ENCODE results near the gene PON3.

PON3 gene

GRCh38 chr7:95367606-95368005 lies 28.6 kb downstream of the PON3 start (continued):
- TF ChIP-seq ZSCAN5A (tag by site-specific recombination; IDR thresholded peaks at IDR 0.05): no peak
- TF ChIP-seq YY2 (tag by site-specific recombination; IDR thresholded peaks at IDR 0.05): no peak

- no peaks in the 10 kb centered on the region for H3K4me1 ChIP-seq (ENCODE audit: control insufficient read depth, insufficient read depth, low read length)
- no peaks in the 10 kb centered on the region for H3K9me3 ChIP-seq (ENCODE audit: control insufficient read depth, insufficient read depth, low read depth, low read length)
- H3K27ac ChIP-seq (ENCODE audit: extremely low read depth, low read depth, low read length): no peak overlapping the region
- CTCF ChIA-PET: no interaction called here
- H3K36me3 ChIP-seq (ENCODE audit: control insufficient read depth in 2 of 2, insufficient read depth in 1 of 2, low read length in 2 of 2): no peaks in the 10 kb centered on the region
- no peak for TF ChIP-seq ZNF610 (tag by site-specific recombination; IDR thresholded peaks at IDR 0.05; ENCODE audit: borderline replicate concordance)
- TF ChIP-seq ZNF398 (tag by site-specific recombination; IDR thresholded peaks at IDR 0.05): no peak
- TF ChIP-seq REST (tag by site-specific recombination; IDR thresholded peaks at IDR 0.05): no peak
- no peak for TF ChIP-seq ZNF624 (tag by site-specific recombination; IDR thresholded peaks at IDR 0.05)
- no peak for TF ChIP-seq ZNF214 (tag by site-specific recombination; IDR thresholded peaks at IDR 0.05; ENCODE audit: borderline replicate concordance)
- TF ChIP-seq PRDM4 (tag by site-specific recombination; IDR thresholded peaks at IDR 0.05): no peak
- no peak for TF ChIP-seq ZNF514 (tag by site-specific recombination; IDR thresholded peaks at IDR 0.05)
- no peak for TF ChIP-seq GFI1B (tag by site-specific recombination; IDR thresholded peaks at IDR 0.05)
- TF ChIP-seq ZNF664 (tag by site-specific recombination; IDR thresholded peaks at IDR 0.05): no peak
- H3K4me3 ChIP-seq (ENCODE audit: low read depth, low read length): no peak overlapping the region
- POLR2A ChIA-PET: no interaction called here
Measured at GRCh38 chr7:95365151-95365550, 31.0 kb downstream of the PON3 start.

- no peaks in the 10 kb centered on the region for H3K36me3 ChIP-seq (ENCODE audit: control insufficient read depth in 2 of 2, insufficient read depth in 1 of 2, low read length in 2 of 2)
- ChIA-PET POLR2A (no interaction called here), CTCF (no interaction called here)
- no peaks in the 10 kb centered on the region for H3K9me3 ChIP-seq (ENCODE audit: control insufficient read depth, insufficient read depth, low read depth, low read length)
- no peak overlapping the region for H3K27ac ChIP-seq (ENCODE audit: extremely low read depth, low read depth, low read length)
- no peaks in the 10 kb centered on the region for H3K4me1 ChIP-seq (ENCODE audit: control insufficient read depth, insufficient read depth, low read length)
- no peak overlapping the region for H3K4me3 ChIP-seq (ENCODE audit: low read depth, low read length)
- TF ChIP-seq ZNF433 (tag by site-specific recombination; IDR thresholded peaks at IDR 0.05; ENCODE audit: low read depth): no peak
- no peak for TF ChIP-seq ZNF239 (tag by site-specific recombination; IDR thresholded peaks at IDR 0.05)
- no peak for TF ChIP-seq ZNF449 (tag by site-specific recombination; IDR thresholded peaks at IDR 0.05)
- TF ChIP-seq ZNF518A (tag by site-specific recombination; conservative IDR thresholded peaks at IDR 0.05; ENCODE audit: low read depth): no peak
- no peak for TF ChIP-seq ZNF473 (tag by site-specific recombination; IDR thresholded peaks at IDR 0.05)
- no peak for TF ChIP-seq REPIN1 (tag by site-specific recombination; IDR thresholded peaks at IDR 0.05; ENCODE audit: low read depth)
Measured at GRCh38 chr7:95357623-95358022, 38.6 kb downstream of the PON3 start.

Measured in HEK293 (cell line).